H9 (cell line): ENCODE results near the gene ZHX3. TPM values are rescaled to one million over a fixed set of nuclear protein-coding genes. Genes with fewer than 3 reads are reported as not detected.

Experiments
- DNase-seq: peaks from one replicate; pipeline ENCODE4 v3.0.0-alpha.2; 2017
- H2AFZ ChIP-seq: one replicate; pipeline ENCODE4 v1.6.1; 2013; ENCODE audit warnings: mild to moderate bottlenecking, low read length, control low read depth, moderate library complexity
- H2AK5ac ChIP-seq: 2 replicates; pipeline ENCODE4 v1.6.1; 2013; ENCODE audit warnings: low read length, control low read depth, mixed read lengths; ENCODE audit not compliant: insufficient read length
- H2BK120ac ChIP-seq: one replicate; pipeline ENCODE4 v1.6.1; 2013; ENCODE audit warnings: low read depth, mild to moderate bottlenecking, low read length, control low read depth, inconsistent platforms; ENCODE audit not compliant: poor library complexity, severe bottlenecking
- H2BK12ac ChIP-seq: 2 replicates; pipeline ENCODE4 v1.6.1; 2013; ENCODE audit warnings: low read length, control low read depth, mixed read lengths, low read depth; ENCODE audit not compliant: insufficient read length
- H2BK15ac ChIP-seq: 2 replicates; pipeline ENCODE4 v1.6.1; 2013; ENCODE audit warnings: low read depth, low read length, control low read depth
- H2BK20ac ChIP-seq: one replicate; pipeline ENCODE4 v1.6.1; 2013; ENCODE audit warnings: low read depth, mild to moderate bottlenecking, low read length, control low read depth, inconsistent platforms; ENCODE audit not compliant: poor library complexity, severe bottlenecking
- H2BK5ac ChIP-seq: 2 replicates; pipeline ENCODE4 v1.6.1; 2013; ENCODE audit warnings: low read length, control low read depth, mixed read lengths; ENCODE audit not compliant: insufficient read length
- H3K14ac ChIP-seq: 2 replicates; pipeline ENCODE4 v1.6.1; 2013; ENCODE audit warnings: low read length, control low read depth; ENCODE audit not compliant: insufficient read depth
- H3K18ac ChIP-seq: 2 replicates; pipeline ENCODE4 v1.6.1; 2013; ENCODE audit warnings: low read depth, mild to moderate bottlenecking, mixed read lengths, low read length, control low read depth; ENCODE audit not compliant: insufficient read length
- H3K23ac ChIP-seq: 2 replicates; pipeline ENCODE4 v1.6.1; 2013; ENCODE audit warnings: low read length, control low read depth, mixed read lengths, low read depth; ENCODE audit not compliant: insufficient read length
- H3K23me2 ChIP-seq: 2 replicates; pipeline ENCODE4 v1.6.1; 2013; ENCODE audit warnings: low read depth, mild to moderate bottlenecking, mixed read lengths, low read length, control low read depth; ENCODE audit not compliant: insufficient read length, poor library complexity, severe bottlenecking
- H3K27ac ChIP-seq: 2 replicates; pipeline ENCODE4 v1.5.1; 2013; ENCODE audit warnings: low read length, control low read depth, mixed read lengths, low read depth; ENCODE audit not compliant: insufficient read length
- H3K27me3 ChIP-seq: 2 replicates; pipeline ENCODE4 v1.6.1; 2013; ENCODE audit warnings: low read length, control low read depth, inconsistent platforms; ENCODE audit not compliant: insufficient read depth
- H3K4ac ChIP-seq: 2 replicates; pipeline ENCODE4 v1.6.1; 2013; ENCODE audit warnings: low read depth, mild to moderate bottlenecking, control low read depth, inconsistent platforms, low read length, moderate library complexity
- H3K4me1 ChIP-seq: 2 replicates; pipeline ENCODE4 v1.6.1; 2013; ENCODE audit warnings: low read length, control low read depth, inconsistent platforms; ENCODE audit not compliant: insufficient read depth
- H3K4me2 ChIP-seq: 2 replicates; pipeline ENCODE4 v1.6.1; 2013; ENCODE audit warnings: low read length, control low read depth, mixed read lengths; ENCODE audit not compliant: insufficient read length, insufficient read depth
- H3K56ac ChIP-seq: 2 replicates; pipeline ENCODE4 v1.6.1; 2013; ENCODE audit warnings: low read depth, mild to moderate bottlenecking, mixed read lengths, low read length, control low read depth; ENCODE audit not compliant: insufficient read length
- H3K79me1 ChIP-seq: 2 replicates; pipeline ENCODE4 v1.6.1; 2013; ENCODE audit warnings: low read depth, mild to moderate bottlenecking, moderate library complexity, low read length, control low read depth, inconsistent platforms; ENCODE audit not compliant: insufficient read depth, poor library complexity, severe bottlenecking
- H3K79me2 ChIP-seq: 2 replicates; pipeline ENCODE4 v1.6.1; 2013; ENCODE audit warnings: low read length, control low read depth, inconsistent platforms; ENCODE audit not compliant: insufficient read depth
- H3K9ac ChIP-seq: 2 replicates; pipeline ENCODE4 v1.6.1; 2013; ENCODE audit warnings: low read length, control low read depth, mixed read lengths; ENCODE audit not compliant: insufficient read length; ENCODE audit errors: extremely low read depth
- H3K9me3 ChIP-seq: one replicate; pipeline ENCODE4 v1.6.1; 2013; ENCODE audit warnings: low read depth, low read length, inconsistent platforms; ENCODE audit not compliant: control insufficient read depth
- H3T11ph ChIP-seq: one replicate; pipeline ENCODE4 v1.6.1; 2013; ENCODE audit warnings: mild to moderate bottlenecking, low read length, control low read depth, inconsistent platforms
- H4K20me1 ChIP-seq: one replicate; pipeline ENCODE4 v1.6.1; 2013; ENCODE audit not compliant: control insufficient read depth, insufficient read length, insufficient read depth
- H4K5ac ChIP-seq: 2 replicates; pipeline ENCODE4 v1.6.1; 2013; ENCODE audit warnings: low read depth, mild to moderate bottlenecking, mixed read lengths, low read length, control low read depth; ENCODE audit not compliant: insufficient read length
- H4K8ac ChIP-seq: replicated peaks from 2 replicates; pipeline ENCODE4 v1.6.1; 2013; ENCODE audit warnings: low read length, control low read depth, mixed read lengths, low read depth; ENCODE audit not compliant: insufficient read length
- H4K91ac ChIP-seq: 2 replicates; pipeline ENCODE4 v1.6.1; 2013; ENCODE audit warnings: low read depth, mild to moderate bottlenecking, moderate library complexity, mixed read lengths, low read length, control low read depth; ENCODE audit not compliant: insufficient read length
- H3K27ac Mint-ChIP-seq, 3 experiments: 2 replicates in 2 of 3; 3 replicates in 1 of 3; pipeline ENCODE4 v1.8.0; 2020 to 2021; ENCODE audit warnings: mixed read lengths in 3 of 3, mild to moderate bottlenecking in 1 of 3, moderate library complexity in 1 of 3
- H3K27me3 Mint-ChIP-seq: 2 replicates; pipeline ENCODE4 v1.8.0; 2021; ENCODE audit warnings: low read depth, mild to moderate bottlenecking, moderate library complexity, mixed read lengths
- H3K36me3 Mint-ChIP-seq, 3 experiments: 2 replicates in 2 of 3; 3 replicates in 1 of 3; pipeline ENCODE4 v1.8.0; 2020 to 2021; ENCODE audit warnings: low read depth in 3 of 3, mixed read lengths in 3 of 3; ENCODE audit not compliant: insufficient read depth in 1 of 3
- H3K4me1 Mint-ChIP-seq, 2 experiments: 2 replicates each; pipeline ENCODE4 v1.8.0; 2020; ENCODE audit warnings: mixed read lengths in 2 of 2
- H3K4me3 Mint-ChIP-seq, 2 experiments: 2 replicates in 1 of 2; 3 replicates in 1 of 2; pipeline ENCODE4 v1.8.0; 2020 to 2021; ENCODE audit warnings: mild to moderate bottlenecking in 2 of 2, mixed read lengths in 2 of 2, moderate library complexity in 1 of 2
- H3K9me3 Mint-ChIP-seq, 2 experiments: 2 replicates in 1 of 2; 3 replicates in 1 of 2; pipeline ENCODE4 v1.8.0; 2020; ENCODE audit warnings: mild to moderate bottlenecking in 2 of 2, mixed read lengths in 2 of 2, moderate library complexity in 1 of 2
- CTCF ChIP-seq: fragments of 200-600 bp; sonication (generic); conservative IDR thresholded peaks from 3 replicates; pipeline ENCODE4 v1.8.0; 2021; ENCODE audit warnings: antibody characterized with exemption, mild to moderate bottlenecking
- WGBS: extraction: QIAGEN DNeasy Blood & Tissue Kit; methylation state at CpG from one replicate; pipeline ENCODE4 v1.1.7; 2013; ENCODE audit warnings: missing lambda C conversion rate, low lambda C conversion rate, mixed read lengths; ENCODE audit not compliant: insufficient read length; ENCODE audit errors: extremely low coverage; 5-methylcytosine and 5-hydroxymethylcytosine counted together
- total RNA-seq: library from RNA; stranded (reverse); gene quantifications from 2 replicates; pipeline ENCODE4 v1.2.1, GENCODE V29; 2021

Gene ZHX3
- total RNA-seq, 1 experiment from 2014 or later, result 4.4 TPM

DNA sequence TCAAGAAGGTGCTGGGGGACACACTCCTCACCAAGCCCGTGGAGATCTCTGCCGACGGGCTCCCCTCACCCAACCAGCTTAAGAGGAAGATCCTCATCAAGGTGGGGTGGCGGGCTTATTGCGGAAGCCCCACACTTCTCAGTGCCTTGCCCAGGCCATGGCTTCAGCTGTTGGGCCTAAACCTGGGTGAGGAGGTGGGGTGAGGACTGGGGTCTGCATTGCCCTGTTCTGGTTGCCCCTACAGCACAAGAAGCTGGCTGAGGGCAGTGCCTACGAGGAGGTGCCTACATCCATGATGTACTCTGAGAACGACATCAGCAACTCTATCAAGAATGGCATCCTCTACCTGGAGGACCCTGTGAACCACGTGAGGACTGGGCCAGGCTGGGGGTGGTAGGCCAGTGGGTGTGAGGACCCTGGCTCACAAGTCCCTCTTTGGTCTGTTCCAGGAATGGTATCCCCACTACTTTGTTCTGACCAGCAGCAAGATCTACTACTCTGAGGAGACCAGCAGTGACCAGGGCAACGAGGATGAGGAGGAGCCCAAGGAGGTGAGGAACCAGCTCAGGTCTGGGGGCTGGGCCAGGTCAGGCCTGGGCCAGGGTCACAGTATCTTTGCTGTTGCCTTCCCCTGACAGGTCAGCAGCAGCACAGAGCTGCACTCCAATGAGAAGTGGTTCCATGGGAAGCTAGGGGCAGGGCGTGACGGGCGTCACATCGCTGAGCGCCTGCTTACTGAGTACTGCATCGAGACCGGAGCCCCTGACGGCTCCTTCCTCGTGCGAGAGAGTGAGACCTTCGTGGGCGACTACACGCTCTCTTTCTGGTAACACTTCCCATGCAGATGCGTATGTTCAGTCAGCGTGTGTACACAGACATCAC is 152.3 kb downstream of the ZHX3 start:
- Histone ChIP-seq H2BK5ac (no peak overlapping the region), H3K79me2 (no peaks in the 10 kb centered on the region), H3K4me1 (no peaks in the 10 kb centered on the region), H4K8ac (no peak overlapping the region), H3T11ph (no peak overlapping the region), H2BK15ac (no peak overlapping the region), H3K4me2 (no peak overlapping the region), H3K18ac (no peak overlapping the region), H2AK5ac (no peak overlapping the region), H3K9ac (no peak overlapping the region), H3K23ac (no peak overlapping the region), H3K23me2 (no peaks in the 10 kb centered on the region), H3K4ac (no peak overlapping the region), H3K27me3 (no peaks in the 10 kb centered on the region), H2BK20ac (no peak overlapping the region), H4K20me1 (no peaks in the 10 kb centered on the region), H3K9me3 (no peaks in the 10 kb centered on the region), H4K91ac (no peak overlapping the region), H4K5ac (no peak overlapping the region), H3K14ac (no peak overlapping the region), H2AFZ (no peak overlapping the region), H2BK120ac (no peak overlapping the region), H3K79me1 (no peaks in the 10 kb centered on the region), H3K56ac (no peak overlapping the region), H3K27ac (no peak overlapping the region), H2BK12ac (no peak overlapping the region)
- H3K27ac Mint-ChIP-seq, result no peak overlapping the region
- no peaks in the 10 kb centered on the region for H3K9me3 Mint-ChIP-seq
- DNase-seq, result no peak
- no CpG with 5 or more reads among the region's 24 CpGs for WGBS
- peaks cover 68 to 94% (median 90%) of the 10 kb centered on the region in 3 experiments for H3K36me3 Mint-ChIP-seq
- no peaks in the 10 kb centered on the region for H3K4me1 Mint-ChIP-seq
- TF ChIP-seq CTCF, result no peak
- no peak overlapping the region for H3K4me3 Mint-ChIP-seq
- no peaks in the 10 kb centered on the region for H3K27me3 Mint-ChIP-seq
